ENCODE data around the gene OGG1.
"Not testable (repeated sequence)": the region's sequence is repeated elsewhere in the genome, so short reads cannot be mapped to it uniquely, and the experiment has no call there.

OGG1 gene

DNA sequence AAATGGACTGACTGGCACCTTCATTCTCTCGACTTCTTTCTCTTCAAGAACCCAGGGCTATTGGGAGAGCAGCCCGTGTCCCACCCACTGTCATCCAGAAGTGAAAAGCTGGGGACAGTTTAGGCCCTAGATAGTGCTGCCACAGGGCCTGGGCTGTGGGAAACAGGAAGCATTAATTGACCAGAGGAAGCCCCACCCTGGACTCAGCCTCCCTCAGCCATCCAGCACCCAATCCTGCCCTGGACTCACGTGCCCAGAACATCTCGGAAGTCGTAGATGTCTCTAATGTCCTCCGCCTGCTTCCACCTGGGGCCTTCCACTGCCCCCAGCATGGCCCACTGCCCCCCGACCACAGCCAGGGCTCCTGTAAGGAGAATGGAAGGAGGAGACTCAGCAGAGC lies 17.7 kb downstream of the OGG1 start:
- no peak for DNase-seq

DNA sequence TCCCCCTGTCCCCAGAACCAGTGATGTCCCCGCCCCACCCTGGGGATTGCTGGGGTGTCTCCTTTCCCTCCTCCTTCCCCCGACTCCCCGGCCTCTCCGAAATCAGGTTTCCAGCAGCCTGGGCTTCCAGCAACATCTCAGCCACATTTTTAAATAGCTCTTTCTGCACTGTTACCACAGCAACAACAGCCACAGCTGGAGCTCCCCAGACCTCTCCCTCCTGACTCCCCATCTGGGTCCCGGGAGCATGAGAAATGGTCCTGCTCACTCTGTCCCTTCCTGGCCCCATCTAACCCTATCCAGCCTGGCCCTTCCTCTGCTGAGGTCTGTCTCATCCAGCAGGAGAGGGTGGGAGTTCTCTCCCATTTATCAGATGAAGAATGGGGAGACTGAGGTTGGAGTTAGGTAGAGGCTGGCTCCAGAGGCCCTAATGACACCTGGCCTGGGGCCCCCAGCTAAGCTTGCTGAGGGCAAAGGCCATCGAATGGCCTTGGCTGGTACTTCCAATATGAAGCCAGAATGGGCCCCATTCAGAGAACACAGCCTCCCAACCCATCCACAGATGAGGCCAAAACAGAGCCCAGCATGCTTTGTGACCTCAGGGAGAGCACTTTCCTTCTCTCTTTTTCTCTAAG lies 18.5 kb downstream of the OGG1 start:
- no peak for DNase-seq

DNA sequence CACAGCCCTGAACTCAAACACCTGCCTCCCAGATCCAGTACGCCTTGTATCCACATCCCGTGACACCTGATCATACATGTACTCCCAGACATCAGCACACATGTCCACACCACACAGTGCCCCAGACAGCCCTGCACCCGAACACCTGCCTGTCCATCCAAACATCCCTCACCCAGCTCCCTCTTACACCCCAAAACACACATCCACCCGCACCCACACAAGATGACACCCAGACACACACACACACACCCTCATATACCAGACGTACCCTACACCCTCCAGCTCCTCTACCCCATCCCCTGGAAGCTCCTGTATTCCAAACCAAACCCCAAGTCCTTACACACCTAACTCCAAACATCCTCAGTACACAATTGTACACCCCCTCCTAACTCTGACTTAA lies 19.3 kb downstream of the OGG1 start:
- no peak for DNase-seq

DNA sequence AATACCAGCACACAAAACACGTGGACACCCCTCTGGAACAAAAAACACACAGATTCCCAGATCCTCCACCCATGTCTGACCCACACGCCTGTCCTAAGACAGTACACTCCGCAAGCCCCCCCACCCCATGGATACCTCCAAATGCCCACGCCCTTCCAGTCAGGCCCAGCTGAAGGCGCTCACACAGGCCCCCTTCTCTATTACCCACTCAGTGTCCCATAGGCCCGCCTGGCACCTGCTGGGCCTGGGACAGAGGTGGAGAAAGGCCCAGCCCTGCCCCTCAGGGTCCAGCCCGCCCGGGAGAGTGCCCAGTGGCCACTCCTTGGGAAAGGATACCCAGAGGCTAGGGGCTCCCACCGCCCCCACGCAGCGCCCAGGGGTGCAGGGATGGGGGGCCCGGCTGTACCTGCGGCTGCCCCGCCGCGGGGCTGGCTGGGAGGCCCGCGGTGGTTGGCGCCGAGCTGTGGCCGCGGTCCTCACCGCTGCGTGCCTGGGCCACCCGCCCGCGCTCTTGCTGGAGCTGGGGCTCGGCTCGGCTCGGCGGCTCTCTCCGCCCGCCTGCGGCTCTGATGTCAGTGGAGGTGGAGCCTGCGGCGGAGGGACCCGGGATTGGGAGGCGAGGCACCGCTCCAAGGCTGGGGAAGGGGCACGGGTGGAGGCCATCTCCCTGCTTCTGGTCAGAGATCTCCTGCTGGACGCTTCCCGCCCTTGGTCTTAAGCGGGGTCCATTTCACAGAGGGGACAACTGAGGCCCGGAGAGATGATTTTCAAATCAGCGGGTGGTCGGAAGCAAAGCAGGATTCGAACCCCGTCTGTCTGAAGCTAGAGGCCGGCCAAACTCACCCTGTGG lies 19.9 kb downstream of the OGG1 start, which contains the start of gene CAMK1:
TSS of gene CAMK1 (minus strand) at position 522 of the 850 bp plus-strand sequence. CDS start 2,198 bp downstream, outside the sequence.
- peak; percentile 35 to 74 for DNase-seq

DNA sequence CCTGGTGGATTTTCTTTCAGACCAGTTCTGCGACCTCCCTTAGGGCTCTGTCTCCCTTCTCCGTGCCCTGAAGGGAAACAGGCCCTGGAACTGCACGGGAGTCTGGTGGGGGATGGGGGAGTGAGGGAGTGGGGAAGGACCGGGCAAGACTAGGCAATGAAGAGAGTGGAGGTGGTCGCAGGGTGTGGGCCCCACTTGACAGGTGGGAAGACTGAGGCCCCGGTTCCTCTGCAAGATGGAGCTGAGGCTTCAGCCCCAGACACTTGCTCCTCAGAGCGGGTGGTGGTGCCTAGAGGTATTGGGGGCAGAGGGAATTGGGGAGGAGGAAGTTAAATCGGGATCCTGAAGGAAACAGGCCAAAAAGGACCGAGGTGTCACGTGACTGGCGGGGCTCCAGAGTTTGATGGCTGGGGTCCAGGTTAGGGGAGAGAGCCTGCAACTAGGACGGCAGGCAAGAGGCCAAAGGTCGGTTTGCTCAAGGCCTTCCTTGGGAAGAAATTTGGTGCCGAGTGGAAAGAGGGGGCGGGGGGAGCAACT lies 20.6 kb downstream of the OGG1 start:
- no peak for DNase-seq

DNA sequence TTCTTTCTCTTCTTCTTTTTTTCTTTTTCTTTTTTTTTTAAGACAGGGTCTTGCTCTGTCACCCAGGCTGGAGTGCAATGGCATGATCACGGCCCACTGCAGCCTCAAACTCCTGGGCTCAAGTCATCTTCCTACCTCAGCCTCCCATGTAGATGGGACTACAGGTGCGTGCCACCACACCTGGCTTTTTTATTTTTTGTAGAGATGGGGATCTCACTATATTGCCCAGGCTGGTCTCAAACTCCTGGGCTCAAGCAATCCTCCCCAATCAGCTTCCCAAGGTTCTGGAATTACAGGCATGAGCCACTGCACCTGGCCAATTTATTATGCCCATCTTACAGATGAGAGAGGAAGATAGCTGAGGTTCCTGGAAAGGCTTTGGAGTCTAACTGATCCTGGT lies 21.3 kb downstream of the OGG1 start:
- DNase-seq = not testable (repeated sequence)

DNA sequence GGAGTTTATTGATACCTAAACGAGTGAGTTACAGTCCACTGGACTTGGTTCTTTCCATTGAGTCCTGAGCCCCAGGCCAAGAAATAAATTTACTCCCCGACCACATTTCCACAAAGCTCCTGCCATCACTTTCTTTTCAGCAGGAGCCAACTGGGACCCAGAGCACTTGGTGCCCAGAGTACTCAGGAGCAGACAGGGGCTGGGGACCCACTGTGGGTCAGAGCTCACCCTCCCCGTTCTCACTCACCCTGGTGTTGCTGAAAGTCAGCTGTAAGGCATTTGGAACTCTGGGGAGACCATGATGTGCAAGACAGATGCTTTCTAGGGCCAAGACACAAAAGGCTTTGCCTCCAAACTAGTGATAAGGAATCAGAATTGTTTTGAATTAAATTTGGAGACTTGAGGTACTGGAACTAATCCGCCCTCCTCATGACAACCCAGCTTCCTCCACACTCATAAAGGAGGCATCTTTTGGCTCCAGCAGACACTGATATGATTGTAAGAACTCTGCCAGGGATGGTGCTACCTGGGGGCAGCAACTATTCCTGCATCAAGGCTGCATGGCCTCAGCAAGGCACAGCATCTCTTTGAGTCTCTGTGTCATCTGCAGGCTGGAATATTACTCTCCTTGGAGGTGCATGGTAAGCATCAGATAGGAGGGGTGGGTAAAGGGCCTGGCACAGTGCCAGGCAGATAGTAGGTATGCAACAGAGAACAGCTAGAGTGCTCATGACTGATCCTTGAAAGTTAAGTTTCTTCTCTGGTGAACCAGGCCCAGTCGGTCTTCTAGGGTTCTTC lies 27.3 kb downstream of the OGG1 start:
- no peak for DNase-seq

DNA sequence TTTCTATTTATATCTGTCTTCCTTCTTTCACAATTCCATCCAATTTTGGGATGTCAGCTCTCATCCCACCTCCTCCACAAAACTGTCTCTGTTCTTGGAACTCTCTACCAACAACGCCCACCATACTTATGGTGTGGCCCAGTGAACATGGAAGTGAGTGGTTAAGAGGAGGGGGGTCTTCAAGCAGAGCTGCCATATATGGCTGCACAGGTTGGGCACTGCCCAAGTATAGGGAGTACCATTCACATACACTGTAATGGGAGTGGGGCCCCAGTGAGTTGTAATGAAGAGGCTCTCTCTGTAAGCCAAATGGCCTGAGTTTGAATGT lies 27.9 kb downstream of the OGG1 start:
- DNase-seq = no peak

DNA sequence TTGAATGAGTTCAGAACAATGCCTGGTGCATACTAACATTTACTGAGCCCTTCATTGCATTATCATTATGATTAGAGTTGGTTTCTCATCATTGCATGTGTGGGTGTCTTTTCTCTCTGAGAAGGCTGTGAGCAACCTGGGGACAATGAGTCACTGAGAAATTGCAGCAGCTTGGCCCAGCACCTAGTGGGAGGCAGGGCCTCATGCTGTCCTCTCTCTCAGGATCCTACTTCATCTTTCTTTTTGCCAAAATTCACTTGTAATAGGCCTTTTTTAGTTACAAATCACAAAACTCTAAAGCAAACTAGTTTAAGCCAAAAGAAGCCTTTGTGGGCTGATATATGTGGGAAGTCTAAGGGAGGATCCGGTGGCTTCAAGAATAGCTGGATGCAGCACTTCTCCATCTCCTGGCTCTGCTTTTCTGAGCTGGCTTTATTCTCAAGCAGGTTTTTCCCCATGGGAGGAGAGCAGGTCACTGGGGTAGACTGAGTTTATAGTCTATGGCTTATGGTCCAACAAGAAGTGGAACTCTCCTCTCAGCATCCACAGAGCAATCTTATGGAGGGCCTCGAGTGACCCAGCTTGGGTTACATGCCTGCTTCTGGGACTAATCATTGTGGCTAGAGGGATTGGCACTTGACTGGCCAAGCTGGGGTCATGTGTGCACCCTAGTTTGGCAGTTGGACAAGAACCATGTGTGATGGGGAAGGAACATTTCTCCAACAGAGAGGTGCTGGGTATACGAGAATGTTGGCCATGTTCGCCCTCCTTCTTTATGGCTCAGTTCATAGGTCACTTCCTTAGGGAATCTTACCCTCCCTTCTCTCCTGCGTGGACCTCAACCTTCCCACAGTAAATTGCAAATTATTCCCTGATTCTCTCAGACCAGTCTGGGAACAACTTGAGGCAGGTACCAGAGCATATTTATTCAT lies 28.7 kb downstream of the OGG1 start:
- DNase-seq = no peak

DNA sequence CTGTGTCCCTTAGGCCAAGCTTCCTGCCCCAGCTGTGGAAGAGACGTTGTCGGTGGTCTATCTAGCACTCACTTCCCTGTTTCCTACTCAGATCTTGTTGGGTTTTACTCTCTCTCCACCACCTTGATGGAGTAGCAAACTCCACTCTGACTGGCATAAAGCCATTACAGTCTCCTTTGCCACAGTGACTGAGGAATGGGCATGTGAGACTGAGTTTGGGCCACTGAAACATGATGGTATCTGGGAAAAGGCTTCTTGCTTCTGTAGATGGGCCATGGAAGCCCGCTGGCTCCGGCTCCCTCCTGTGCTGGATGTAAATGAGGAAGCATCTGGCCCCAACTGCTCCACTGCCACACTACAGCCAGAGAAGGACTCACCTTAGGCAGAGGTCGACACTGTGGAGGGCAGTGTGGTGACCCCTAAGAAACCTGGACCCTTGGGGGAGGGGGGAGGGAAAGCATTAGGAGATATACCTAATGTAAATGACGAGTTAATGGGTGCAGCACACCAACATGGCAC lies 29.4 kb downstream of the OGG1 start:
- DNase-seq = no peak

DNA sequence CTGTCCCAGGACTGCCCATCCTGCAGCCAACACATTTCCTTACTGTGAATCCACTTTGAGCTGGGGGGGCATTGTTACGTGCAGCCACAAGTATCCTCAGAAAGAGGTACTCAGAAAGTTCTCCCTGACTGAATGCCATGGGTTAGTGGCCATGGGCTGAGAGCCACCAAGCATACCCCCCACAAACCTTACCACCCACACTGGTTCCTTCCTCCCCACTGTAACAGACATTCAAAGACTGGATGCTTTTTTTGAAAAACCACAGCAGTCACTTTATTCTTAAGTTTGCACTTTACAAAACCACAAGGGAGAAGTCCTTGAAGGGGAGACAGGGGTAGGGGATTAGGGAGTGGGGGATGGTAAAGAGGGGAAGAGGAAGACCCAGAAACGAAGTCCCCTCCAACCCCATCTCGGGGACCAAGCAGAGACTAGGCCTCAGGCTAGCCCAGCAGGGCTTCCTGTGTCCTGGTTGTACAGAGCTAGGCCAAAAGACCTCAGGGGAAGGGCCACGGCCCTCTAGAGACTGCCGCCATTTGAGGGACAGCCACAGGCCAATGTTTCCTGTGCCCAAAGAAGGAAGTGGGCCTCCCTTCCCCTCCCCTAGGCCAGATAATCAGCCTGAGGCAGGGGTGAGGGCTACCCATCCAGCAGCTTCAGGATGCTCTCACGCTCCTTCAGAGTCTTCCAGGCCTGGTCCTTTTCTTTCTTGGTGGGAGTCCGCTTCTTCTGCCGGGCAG lies 30.1 kb downstream of the OGG1 start:
- DNase-seq = no peak

DNA sequence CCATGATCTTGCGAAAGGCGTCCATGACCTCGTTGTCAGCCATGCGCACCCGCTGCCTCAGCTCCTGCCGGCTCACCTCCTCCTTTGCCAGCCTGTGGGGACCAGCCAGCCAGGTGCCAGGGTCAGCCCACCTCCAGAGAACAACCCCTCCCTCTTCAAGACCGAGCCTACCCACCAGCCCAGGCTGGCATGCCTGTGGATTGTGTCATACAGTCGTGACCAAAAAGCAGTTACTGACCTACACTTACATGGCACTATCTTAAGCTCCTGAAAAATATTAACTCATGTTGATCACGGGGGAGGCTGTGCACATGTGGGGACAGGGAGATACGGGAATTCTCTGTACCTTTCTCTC lies 30.7 kb downstream of the OGG1 start:
- no peak for DNase-seq

DNA sequence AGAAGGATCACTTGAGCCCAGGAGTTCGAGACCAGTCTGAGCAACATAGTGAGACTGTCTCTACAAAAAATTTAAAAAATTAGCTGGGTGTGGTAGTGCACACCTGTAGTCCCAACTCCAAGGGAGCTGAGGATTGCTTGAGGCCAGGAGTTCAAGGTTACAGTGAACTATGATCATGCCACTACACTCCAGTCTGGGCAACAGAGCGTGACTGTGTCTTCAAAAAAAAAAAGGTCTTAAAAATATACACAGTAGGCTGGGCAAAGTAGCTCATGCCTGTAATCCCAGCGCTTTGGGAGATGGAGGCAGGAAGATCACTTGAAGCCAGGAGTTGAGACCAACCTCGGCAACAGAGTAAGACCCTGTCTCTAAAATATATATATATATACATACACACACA lies 31.2 kb downstream of the OGG1 start:
- DNase-seq = no peak

DNA sequence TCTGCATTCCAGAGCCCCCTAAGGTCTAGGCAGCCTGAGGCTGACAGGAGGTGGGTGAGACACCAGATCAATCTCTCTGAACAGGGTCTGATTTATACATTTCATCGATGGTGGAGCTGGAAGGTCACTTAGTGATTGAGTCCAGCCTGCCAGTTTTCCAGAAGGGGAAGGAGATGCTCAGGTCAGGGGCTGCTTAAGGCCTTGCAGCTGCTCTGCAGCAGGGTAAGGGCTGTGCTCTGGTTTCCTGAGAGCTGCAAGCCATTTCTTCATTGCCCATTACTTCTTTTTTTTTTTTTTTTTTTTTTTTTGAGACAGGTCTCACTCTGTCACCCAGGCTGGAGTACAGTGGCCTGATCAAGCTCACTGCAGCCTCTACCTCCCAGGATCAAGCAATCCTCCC lies 31.8 kb downstream of the OGG1 start:
- no peak for DNase-seq

DNA sequence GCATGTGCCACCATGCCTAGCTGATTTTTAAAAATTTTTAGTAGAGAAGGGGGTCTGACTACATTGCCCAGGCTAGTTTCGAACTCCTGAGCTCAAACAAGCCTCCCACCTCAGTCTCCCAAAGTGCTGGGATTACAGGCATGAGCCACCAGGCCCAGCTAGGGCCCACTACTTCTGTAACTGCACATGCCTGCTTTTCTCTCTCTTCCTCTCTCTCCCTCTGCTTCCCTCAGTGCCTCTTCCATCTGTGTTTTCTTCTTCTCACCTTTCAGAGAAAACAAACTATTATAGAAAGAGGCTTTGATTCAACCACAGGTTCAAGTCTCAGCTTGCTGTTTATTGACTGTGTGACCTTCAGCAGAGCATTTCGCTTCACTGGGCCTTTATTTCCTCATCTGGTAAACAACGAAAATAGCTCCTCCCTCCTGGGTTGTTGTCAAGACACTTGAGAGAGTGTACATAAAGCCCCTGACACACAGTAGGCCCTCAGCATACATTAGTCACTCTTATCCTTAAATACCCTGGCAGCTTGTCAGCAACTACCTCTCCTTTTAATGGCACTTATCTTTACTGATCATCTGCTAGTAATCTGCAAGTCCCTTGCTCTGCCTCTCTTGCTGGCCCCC lies 32.3 kb downstream of the OGG1 start:
- no peak for DNase-seq

DNA sequence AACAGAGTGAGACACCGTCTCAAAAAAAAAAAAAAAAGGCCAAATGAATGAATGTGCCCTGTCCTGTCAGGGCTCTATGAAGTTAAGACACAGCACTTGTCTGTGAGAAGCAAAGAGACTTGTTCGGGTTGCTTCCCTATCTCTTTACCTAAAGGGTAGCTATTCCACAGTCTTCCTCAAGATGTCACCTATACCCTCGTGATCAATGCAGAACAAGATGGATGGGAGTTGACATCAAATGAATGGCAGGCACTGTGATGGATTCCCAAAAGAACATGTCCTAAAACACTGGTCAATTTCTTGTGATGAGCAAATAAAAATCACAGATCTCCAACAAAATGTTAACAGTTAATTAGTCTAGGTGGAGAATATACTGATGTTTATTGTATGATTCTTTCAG lies 33.0 kb downstream of the OGG1 start:
- DNase-seq = no peak

DNA sequence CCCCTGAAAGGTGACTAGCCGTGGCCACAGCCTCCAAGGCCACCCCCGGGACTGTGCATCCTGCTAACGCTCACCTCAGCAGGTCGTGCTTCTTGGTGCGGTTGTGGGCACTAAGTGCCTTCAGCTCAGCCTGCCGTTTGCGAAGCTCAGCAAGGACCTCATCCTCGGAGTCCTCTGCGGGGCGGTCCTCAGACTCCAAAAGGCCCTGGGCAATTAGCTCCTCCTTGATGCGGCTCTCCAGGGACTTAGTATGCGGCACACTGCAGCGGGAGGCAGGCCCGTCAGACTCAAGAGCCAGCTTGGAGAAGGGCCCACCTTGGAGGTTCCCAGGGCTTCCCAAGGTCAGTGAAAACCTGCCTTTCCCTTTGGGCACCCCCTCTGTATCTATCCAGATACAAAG lies 34.2 kb downstream of the OGG1 start:
- no peak for DNase-seq

DNA sequence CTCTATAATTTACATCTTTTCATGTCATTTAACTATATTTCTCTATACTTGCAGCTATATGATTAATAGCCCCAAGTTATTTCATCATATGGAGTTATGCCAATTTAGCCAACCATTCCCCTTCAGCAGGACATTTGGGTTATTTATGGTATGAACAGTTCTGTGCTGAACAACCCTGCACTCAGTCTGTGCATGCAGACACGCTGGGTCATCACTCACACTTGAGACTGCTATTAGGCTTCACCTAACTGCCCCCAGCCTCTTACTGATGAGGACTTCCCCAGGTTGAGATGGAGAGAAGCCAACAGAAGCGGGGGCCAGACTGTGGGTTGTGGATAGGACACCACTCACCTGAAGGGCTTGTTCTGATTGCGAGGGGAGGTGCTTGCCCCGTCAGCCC lies 35.2 kb downstream of the OGG1 start:
- no peak for DNase-seq

DNA sequence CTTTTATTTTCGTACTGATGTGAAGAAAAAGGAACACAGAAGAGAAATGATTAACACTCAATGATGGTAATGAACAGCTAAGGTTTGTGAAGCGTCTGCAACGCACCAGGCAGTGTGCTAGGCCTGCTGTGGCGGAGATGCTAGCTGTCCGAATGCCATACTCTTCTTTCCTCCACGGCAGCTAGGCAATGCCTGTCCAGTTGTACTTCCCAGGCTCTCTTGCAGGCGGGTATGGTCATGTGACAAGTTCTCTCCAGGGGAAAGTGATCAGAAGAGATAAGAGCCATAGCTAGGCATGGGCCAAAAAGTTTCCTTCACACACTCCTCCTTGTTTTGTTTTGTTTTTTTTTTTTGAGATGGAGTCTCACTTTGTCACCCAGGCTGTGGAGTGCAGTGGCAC lies 35.9 kb downstream of the OGG1 start:
- DNase-seq = no peak

DNA sequence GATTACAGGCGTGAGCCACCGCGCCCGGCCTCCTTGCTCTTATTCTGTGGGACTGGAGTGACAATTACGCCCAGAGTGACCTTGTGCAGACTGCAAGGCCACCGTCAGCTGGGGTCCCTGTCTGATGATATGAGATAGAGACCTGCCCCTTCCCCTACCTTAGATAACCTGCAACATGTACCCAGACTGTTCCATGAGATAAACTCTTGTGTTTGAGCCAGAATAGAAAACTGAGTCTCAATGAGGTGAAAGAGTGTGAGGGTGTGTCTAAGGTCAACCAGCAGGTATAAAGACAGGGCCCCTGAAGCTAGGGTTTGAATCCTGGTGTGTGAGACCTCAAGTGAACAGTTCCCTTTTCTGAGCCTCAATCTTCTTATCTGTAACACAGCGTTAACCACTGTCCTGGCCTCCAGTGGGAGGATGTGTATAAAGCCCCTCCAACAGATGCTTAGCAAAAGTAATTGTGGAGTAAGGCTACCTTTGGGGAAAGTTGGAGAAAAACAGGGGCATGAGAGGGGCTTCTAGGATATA lies 36.5 kb downstream of the OGG1 start:
- no peak for DNase-seq

Measured in SHP77 (cell line).